GM19324 (cell line): ENCODE results near the gene CELSR1.

Experiments used
- ATAC-seq: cut with Tn5 transposase; IDR thresholded peaks from one replicate; pipeline ENCODE4 v1.9.1; 2021; ENCODE audit warnings: mild to moderate bottlenecking, moderate library complexity; ENCODE audit not compliant: unreplicated experiment, low FRiP score

The CELSR1 gene

DNA sequence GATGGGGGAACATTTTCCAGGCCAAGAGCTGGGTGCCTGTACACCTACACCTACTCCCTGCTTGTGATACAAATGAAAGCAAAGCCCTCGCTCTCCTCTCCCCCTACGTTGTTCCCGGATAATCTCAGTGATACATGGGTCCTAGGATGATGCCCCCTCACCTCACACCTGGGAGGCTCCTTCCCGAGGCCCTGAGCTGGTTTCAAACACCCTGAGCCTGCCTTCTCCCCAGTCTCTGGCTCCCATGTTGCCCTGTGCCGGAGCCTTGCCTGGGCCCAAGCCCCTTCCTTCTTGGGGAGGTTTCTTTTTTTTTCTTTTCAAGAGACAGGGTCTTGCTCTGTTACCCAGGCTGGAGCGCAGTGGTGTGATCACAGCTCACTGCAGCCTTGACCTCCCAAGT lies 178.7 kb downstream of the CELSR1 start:
- ATAC-seq = no peak

DNA sequence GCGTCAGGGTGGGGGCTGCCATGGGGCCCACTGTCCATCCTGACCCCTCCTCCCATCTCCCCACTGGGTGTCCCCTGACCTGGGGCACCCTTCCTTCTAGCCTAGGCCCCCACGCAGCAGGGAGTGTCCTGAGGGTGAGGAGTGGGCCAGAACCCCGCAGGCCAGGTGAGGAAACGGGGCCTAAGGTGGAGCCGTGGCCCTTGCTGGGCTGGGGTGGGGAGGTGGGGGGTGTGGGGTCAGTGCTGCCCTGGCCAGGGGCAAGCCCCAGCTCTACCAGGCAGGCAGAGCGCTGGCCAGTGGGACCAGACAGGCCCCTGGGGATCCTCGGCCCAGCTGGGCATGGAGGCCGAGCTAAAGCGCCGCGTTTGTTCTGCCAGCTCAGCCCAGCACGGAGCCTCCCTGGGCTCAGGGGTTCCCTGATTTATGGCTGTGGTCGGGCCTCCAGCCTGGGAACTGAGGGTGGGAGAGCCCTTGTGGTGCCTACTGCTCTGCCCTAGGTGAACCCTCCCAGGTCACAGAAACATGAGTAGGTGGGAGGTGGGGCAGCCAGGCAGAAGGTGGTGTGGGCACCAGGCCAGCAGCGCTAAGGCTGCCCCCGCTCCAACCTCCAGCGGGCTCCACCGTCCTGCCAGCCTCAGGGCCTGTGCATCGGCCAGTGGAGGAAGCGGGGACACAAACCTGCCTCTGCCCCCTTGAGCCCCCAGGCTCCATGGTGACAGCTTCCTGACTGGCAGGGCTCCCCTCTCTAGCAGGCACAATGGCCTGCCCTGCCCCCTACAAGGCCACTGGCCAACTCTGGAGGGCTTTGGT lies 179.5 kb downstream of the CELSR1 start:
- ATAC-seq = no peak

DNA sequence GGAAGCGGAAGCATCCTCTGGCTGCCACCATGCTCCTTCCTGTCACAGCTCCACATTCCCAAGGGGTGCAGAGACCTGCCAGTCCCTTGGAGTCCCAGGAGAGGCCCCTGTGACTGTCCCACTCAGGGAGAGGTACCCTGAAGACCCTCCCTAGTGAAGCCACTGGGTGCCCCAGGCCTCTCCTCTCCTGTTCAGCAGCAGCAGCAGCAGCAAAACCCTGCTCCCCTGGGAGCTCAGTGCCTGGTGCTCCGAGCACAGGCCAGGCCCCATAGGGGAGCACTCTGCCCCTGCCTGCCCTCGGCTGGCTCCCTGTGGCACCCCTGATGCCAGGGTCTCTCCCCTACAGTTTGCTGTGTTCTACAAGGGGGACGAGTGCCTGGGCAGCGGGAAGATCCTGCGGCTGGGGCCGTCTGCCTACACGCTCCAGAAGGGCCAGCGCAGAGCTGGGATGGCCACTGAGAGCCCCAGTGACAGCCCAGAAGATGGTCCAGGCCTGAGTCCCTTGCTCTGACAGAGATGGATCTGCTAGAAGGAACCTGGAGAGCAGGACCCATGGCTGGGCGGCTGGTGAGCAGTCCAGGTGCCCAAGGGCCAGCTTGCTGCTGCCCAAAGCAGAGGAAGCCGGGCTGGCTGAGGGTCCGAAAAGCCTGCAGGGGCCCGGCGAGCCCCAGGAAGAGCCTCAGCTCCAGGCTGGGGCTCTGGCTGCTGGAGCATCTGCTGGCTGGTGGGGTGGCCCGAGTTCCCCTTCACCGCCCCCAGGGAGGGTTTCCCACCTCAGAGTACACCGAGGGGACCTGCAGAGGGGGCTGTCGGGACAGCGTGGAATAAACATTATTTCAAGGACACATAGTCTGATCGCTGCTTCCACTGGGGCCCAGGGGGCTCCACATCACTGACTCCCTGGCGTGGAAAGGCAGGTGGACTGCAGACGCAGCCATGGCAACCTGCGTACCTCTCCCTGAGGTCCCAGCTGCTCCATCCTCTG lies 180.6 kb downstream of the CELSR1 start:
- ATAC-seq = no peak

DNA sequence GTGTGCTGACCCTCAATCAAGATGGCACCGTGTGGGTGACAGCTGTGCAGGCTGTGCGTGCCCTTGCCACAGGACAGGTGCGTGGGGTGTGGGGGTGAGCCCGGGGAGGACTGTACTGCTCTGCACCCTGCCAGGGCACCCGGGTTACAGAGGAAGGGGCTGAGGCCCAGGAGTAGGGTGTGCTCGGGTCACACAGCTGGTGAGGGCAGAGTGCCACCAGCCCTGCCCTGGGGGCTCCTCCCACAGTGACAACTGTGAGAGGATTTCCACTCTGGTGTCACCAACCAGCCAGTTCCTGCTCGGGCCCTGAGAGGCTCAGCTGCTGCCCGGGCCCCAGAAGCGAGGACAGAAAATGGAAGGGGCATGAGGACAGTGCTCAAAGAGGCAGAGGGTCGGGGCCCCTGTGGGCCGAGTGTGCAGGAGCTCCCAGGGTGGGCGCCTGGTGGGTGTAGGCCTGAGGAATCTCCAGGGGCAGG lies 181.4 kb downstream of the CELSR1 start:
- no peak for ATAC-seq

DNA sequence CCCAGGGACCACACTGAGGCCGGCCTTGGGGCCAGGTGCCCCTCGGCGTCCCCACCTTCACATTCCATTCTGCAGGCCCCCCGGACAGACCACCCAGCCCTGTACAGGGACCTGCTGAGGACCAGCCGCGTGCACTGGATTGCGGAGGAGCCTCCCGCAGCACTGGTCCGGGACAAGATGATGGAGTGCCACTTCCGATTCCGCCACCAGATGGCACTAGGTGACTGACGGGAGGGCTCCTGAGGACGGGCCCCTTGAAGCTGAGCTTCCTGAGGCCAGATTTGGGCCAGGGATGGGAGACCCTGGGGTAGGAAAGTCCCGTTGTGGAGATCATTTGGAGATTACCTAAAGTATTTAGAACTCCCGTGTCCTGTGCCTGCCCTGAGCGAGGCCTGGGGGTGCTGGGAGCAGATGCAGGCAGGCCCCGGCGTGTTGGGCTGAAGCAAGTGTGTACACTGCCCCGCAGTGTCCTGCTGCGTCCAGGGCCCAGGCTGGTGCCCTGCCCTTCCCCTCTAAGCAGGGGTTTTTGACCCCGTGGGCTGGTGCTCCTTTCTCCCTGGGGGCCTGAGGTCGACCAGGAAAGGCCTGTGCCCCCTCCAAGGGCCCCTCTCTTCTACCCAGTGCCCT lies 181.9 kb downstream of the CELSR1 start:
- no peak for ATAC-seq

DNA sequence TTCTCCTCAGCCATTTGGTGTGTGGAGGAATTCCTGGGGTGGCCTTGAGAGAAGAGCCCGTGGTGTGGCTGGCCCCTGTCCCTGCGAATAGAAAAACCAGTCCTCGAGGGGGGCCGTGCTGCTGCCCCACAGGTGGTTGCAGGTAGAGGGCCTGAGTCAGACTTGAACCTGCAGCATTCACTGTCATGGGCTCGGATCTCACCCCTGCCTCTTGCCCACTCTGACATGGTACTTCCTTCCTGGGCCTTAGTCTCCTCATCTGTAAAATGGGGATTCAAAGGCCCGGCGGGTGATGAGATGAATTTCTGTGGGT lies 182.5 kb downstream of the CELSR1 start:
- ATAC-seq = no peak

DNA sequence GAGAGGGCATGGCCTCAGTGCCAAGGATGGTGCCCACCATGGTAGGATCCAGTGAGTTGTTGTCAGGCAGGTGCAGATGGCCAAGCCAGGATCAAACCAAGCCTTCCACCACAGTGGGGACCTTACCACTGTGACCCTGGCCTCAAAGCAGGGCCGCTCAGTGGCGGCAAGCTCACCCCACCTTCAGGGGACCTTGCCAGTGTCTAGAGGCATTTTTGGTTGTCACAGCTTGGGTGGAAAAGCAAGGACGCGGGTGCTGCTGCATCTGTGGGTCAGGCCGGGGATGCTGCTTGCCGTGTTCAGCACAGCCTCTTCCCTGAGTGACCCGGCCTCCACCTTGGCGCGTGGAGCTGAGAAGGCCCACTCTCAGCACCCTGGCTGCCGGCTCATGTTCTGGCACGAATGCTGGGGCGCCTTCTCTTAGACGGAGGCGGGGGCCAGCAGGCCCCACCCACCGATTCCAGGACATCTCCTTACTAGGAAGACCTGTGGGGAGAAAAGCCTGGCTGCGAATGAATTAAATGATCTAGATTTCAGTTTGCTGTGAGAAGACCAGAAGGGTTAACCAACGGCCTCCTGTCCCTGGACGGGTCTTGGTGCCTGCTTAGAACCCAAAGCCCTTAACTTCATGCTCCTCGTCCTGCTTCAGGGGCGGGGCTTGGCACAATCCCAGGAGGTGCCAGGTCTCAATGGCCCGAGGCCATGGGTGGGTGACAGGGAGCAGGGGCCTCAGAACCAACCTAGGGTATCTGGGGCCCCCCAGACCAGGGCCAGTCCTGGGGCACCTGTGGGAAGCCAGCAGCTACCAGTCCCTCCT lies 183.0 kb downstream of the CELSR1 start:
- ATAC-seq = no peak

DNA sequence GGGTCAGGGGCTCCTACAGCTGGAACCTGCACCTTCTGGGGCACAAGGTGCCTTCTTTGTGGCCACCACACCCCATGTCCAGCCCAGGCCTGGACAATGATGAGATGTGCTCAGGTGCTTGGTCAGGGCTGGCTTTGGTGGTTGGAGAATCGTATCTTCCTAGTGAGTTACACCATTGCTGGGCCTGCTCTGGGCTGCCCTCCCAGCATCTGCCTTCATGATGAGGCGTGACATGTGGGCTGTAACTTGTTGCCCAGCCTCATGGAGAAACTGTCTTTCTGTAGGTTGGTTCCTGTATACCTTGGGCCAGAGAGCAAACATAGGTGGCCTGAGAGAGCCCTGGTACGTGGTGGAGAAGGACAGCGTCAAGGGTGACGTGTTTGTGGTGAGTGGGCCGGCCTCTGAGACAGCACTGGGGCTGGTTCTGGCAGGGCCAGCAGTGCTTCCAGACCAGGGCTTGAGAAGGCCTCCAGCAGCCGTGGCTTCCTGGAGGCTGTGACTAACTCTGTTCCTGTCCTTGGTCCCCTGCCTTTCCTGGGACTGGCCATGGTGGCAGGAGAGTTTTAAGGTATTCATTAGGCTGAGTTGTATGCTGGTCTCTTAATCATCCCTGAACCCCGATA lies 183.8 kb downstream of the CELSR1 start:
- ATAC-seq = no peak

DNA sequence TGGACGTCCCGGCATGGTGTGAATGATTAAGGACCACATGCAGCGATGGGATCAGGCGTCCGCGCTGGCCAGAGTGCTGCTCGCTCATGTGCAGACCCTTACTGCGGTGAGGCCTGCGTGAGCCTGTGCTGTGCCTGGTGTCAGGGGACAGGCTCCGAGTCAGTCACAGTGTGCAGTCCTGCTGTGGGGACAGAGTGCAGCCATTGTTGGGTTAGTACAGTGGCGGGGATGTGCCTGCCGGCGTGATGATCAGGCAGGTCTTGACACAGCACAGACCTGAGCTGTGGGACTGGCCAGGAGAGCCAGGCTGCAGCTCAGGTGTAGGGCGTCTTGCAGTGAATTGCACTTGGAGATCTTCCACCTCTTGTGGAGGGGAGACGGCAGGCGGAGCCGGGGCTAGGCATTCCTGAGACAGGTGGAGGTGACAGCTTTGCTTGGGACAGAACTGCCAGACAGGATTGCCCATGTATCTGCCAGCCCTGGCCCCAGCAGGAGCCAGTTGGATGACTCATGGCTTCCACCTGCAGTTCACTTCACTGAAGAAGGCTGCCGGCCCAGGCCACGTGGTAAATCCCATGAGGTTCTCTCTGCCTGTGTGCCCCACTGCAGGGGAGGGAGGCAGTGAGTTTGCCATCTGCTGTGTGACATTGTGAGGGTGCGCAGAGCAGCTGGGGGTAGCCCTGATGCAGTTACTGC lies 184.6 kb downstream of the CELSR1 start:
- no peak for ATAC-seq

DNA sequence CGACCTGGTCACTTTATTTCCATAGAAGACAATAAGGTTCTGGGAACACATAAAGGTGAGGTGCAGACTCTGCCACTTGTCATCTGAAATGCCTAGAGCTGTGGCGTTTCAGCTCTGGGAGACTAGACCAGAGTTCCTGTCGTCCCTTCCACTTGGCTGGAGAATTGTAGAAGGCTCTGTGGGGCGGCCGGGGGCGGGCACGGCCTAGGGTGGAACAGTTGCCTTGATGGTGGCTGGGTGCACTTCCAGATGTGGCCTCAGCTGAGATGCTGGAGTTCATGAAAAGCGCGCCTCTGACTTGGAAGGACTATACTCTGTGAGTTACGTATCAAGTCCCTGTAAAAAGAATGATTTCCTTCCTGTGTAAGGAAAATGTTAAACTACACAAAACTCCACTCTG lies 185.1 kb downstream of the CELSR1 start:
- ATAC-seq = no peak

DNA sequence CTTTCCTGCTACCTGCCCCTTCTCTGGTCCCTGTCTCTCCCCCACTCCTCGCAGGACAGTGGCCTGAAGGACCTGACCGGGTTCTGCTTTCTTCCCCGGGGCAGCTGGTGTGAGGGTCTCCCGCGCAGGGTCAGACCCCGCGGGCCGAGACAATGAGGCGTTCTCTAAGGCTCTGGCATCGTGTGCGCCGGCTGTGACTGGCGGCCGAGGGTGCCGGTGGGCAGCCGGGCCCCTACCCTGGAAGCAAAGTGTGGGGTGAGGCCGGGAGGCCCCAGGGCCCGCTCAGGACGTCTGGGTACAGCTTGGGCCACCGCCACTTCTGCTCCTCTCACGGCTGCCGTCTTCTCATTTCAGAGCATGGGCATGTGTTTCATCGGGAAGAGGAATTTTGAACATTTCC lies 185.7 kb downstream of the CELSR1 start:
- ATAC-seq = no peak

DNA sequence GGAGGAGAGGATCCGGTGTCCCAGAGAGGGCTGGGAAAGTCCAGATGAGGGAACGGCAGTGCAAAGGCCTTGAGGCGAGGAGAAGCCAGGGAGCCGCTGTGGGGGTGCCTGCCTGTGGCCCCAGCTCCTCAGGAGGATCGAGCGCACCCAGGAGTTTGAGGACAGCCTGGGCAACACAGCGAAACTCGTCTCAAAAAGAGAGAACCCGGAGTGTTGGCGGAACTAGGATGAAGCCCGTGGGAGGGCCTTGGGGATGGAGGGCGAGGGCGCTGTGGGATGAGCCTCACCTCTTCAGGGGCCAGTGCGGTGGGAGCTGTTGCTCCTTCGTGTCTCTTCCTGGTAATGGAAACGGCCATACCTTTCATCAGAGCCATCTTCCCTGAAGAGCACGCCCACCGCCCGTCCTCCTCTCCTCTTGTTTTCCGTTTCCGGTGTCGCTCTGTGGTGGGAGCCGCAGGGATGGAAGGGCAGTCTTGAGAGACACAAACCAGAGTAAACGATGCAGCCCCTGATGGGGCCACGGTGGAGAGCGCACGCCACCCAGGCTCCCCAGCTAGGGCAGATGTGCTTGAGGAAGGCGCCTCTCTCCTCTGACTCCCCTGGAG lies 186.2 kb downstream of the CELSR1 start:
- no peak for ATAC-seq

DNA sequence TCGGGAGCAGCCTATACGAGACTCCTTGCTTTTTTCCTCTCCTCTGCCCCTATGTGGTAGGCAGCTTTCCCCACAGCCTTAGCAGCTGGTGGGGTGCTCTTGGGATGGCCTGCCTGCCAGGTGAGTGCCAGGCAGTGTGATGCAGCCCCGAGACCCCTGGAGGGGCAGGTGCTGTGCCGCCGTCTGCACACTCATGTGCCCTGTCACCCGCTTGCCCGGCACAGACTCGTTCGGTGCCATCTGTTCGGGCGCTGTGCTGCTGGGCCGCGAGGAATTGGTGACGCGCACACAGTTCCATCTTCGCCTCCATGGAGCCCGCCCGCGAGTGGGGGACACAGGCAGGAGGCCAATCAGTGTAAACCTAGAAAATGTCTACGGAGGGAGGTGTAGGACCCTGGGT lies 186.8 kb downstream of the CELSR1 start:
- no peak for ATAC-seq

DNA sequence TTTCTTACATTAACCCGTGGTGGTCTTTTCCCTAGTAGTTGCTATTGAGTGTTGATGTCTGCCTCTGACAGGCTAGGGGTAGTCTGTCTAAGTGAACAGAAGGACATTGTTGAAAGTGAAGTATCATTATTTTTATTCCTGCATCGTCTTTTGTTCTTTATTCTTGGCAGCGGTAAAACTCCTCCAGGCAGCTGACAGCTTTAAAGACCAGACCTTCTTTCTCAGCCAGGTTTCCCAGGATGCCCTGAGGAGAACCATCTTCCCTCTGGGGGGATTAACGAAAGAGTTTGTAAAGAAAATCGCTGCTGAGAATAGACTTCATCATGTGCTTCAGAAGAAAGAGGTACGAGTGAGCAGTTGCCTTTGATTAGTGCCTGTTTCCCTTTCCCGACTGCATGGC lies 187.3 kb downstream of the CELSR1 start:
- no peak for ATAC-seq

DNA sequence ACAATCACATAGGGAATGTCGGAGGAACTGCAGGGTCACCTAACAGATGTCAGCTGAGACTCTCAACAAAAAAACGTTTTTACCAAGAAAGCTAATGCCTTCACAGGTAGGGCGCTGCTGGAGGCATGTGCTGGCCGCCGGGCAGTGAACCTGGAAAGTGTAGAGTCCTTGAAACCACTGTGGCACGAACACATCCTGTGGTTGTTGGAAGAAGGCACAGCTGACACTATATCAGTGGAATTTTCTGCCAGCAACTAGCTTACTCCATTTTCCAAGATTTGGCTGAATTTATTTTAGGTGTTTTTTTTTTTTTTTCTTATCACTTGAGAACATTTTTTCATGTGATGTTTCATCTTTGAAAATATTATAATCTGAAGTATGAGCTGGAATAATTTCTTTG lies 187.7 kb downstream of the CELSR1 start:
- ATAC-seq = no peak

DNA sequence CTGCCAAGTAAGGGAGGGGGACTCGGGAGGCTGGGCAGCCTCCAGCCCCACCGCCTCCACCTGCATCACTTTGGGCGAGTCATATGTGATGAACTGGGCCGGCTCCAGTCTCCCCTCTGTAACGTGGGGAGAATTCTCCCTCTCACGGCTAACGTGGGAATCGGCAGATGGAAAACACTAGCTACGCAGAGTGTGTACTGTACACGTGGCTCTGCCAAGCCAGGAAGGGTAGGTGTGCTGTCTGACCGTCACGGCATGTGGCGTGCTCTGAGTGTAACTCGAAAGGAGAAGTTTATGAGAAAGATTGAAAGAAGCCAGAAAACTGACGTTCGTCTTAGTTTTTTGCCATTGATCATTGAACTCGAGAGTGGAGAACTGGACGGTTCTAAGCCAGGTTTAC lies 188.2 kb downstream of the CELSR1 start:
- no peak for ATAC-seq

DNA sequence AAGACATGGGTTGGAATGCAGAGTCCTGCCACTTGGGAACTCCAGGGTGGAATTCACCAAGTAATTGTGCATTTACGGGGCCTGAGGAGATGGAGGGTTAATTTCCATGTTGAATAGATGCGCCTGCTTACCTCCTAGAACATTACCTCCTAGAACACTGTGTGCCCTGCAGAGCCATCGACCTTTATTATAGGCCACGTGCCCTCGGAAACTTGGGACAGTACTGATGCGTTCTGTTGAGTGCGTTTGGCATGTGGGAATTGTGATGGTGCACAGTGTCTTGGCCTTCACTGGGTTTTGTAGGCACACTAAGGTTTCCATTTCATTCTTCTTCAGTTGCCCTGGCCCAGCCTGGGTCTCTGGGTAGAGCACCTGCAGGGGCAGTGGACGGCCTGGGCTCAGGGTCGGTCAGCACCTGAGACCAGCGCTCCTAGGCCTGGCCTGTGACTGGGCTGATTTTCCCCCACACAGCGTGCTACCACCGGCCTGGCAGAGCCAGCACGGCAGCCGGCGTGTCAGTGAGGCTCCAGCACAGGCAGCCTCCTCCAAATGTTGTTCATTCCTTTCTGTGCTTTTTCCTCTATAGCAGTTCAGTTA lies 189.2 kb downstream of the CELSR1 start:
- ATAC-seq = no peak

DNA sequence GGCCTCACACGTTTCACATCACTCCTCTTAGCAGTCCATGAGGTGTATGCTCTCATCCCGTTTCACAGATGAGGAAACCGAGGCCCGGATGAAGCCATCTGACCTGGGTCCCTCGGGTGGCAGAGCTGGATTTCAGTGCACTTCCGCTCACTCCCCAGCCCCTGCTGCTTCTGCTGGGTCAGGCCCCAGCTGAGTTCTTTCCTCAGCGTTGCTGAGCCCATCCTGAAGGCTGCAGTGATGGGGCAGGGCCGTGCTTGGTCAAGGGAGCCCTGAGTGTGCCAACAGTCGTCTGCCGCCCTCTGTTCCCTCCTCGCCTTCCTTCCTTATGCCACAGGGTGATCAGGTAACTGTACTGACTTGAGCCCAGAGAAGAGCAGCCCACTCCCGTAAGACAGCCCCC lies 189.8 kb downstream of the CELSR1 start:
- ATAC-seq = no peak
